ENCODE results near the gene LCLAT1.
"Not testable (repeated sequence)": the region's sequence is repeated elsewhere in the genome, so short reads cannot be mapped to it uniquely, and the experiment has no call there.

DNA sequence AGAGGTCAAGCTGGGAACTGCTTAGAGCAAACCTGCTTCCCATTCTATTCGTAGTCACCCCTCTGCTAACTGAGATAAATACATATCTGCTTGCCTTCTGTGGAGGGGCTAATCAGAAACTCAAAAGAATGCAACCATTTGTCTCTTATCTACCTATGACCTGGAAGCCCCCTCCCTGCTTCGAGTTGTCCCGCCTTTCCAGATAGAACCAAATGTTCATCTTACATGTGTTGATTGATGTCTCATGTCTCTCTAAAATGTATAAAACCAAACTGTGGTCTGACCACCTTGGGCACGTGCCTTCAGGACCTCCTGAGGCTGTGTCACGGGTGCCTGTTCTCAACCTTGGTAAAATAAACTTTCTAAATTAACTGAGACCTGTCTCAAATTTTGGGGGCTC lies 66.6 kb downstream of the LCLAT1 start:
- not testable (repeated sequence) for TF ChIP-seq EZH2 (IDR thresholded peaks at IDR 0.05); POLR2AphosphoS5 (IDR thresholded peaks at IDR 0.05; ENCODE audit: borderline replicate concordance, low read depth, low read length); FOXP2 (optimal IDR thresholded peaks at IDR 0.05; ENCODE audit: control extremely low read depth, extremely low read length, insufficient read depth)

Measured in SK-N-MC (cell line).